K562 (cell line): Measurements from ENCODE around the gene BEST4. TPM values are rescaled to one million over a fixed set of nuclear protein-coding genes. Genes with fewer than 3 reads are reported as not detected.
A peak's percentile ranks its signal among the peaks of the same experiment; 100 is the strongest.

Experiments
- AFF4 ChIP-seq: sonication (generic); formaldehyde crosslinking; IDR thresholded peaks from 2 replicates; pipeline ENCODE4 v1.8.0; 2023; ENCODE audit warnings: mild to moderate bottlenecking, missing genetic modification reagents
- BCLAF1 ChIP-seq, 2 experiments: fragments of 450-650 bp in 1 of 2; IDR thresholded peaks; 2 replicates each; pipeline ENCODE4 v1.6.1; 2011 to 2017; ENCODE audit warnings: low read depth in 2 of 2, antibody characterized with exemption in 1 of 2, borderline replicate concordance in 1 of 2, low read length in 1 of 2, mild to moderate bottlenecking in 1 of 2, mixed read lengths in 1 of 2; ENCODE audit not compliant: control insufficient read depth in 1 of 2
- E2F4 ChIP-seq: sonication (generic); formaldehyde crosslinking; IDR thresholded peaks from 2 replicates; pipeline ENCODE4 v1.8.0; 2022; ENCODE audit warnings: mild to moderate bottlenecking, low read depth, missing genetic modification reagents
- MNT ChIP-seq, 2 experiments: fragments of 450-650 bp; conservative IDR thresholded peaks; 2 replicates each; pipeline ENCODE4 v1.6.1; 2017; ENCODE audit warnings: mild to moderate bottlenecking in 2 of 2, moderate library complexity in 2 of 2
- NUFIP1 ChIP-seq: fragments of 450-650 bp; IDR thresholded peaks from 2 replicates; pipeline ENCODE4 v1.6.1; 2018; ENCODE audit not compliant: partially characterized antibody
- PKNOX1 ChIP-seq: fragments of 450-650 bp; IDR thresholded peaks from 2 replicates; pipeline ENCODE4 v1.6.1; 2016
- POLR2H ChIP-seq: IDR thresholded peaks from 2 replicates; pipeline ENCODE4 v1.6.1; 2016; ENCODE audit warnings: missing genetic modification characterization, low read depth, mild to moderate bottlenecking, control low read depth, missing compliant biosample characterization, moderate library complexity
- RHOXF2B ChIP-seq: fragments of 250-450 bp; sonication (Bioruptor Pico); conservative IDR thresholded peaks from 2 replicates; pipeline ENCODE4 v1.5.1; 2021
- ZNF696 ChIP-seq: fragments of 250-450 bp; sonication (Bioruptor Pico); conservative IDR thresholded peaks from 2 replicates; pipeline ENCODE4 v1.4.0; 2020; ENCODE audit warnings: mild to moderate bottlenecking, moderate library complexity
- polyA plus RNA-seq, 8 experiments: library from polyadenylated mRNA; depleted of rRNA in 4 of 8; stranded (reverse) in 5 of 8; unstranded in 3 of 8; fragments of >200 nt; fragmentation: Nextera tagmentation in 2 of 8; fragmentation: Illumina TruSeq in 1 of 8; extraction: Ambion mirVana in 2 of 8; extraction: Trizol in 1 of 8; gene quantifications; 2 replicates each; pipeline versions ENCODE4 v1.2.1 to v1.2.3, GENCODE V29; 2011 to 2014; ENCODE audit warnings: inconsistent platforms in 1 of 8, missing spikeins in 1 of 8
- total RNA-seq, 7 experiments: library from RNA; depleted of rRNA in 6 of 7; stranded (reverse); fragments of >200 nt in 6 of 7; fragmentation: Illumina TruSeq in 2 of 7; extraction: Trizol in 2 of 7; gene quantifications; 2 replicates each; pipeline versions ENCODE4 v1.2.1 to v1.2.3, GENCODE V29; 2011 to 2021; ENCODE audit warnings: low replicate concordance in 1 of 7
- TF ChIP-seq, protein P1 (sequence below): fragments of 450-650 bp; IDR thresholded peaks from 2 replicates; pipeline ENCODE4 v1.6.1; 2016; ENCODE audit warnings: antibody characterized with exemption

The BEST4 gene
- total and polyA plus RNA-seq, 9 of the 15 experiments (the other 6 are each of a cell fraction or from before 2014, with no cell fraction given), result 0.07 to 0.11 TPM; not detected in 7

GRCh38 chr1:44739307-44740178, 48.4 kb downstream of the BEST4 start, which contains the start of gene KIF2C (continued):
- TF ChIP-seq BCLAF1 (IDR thresholded peaks at IDR 0.05; ENCODE audit: borderline replicate concordance in 1 of 2, control insufficient read depth in 1 of 2, low read depth in 2 of 2, low read length in 1 of 2) (peak in 1 of 2 experiments; percentile 63; a peak in 1 of 4 replicates), POLR2H (peak; percentile 97), PKNOX1 (peak; percentile 85), NUFIP1 (peak; percentile 77), RHOXF2B (CRISPR knock-in tag) (no peak), E2F4 (CRISPR knock-in tag) (peak; percentile 99), AFF4 (peak; percentile 22; the same call in 1 of the 2 replicates), ZNF696 (no peak), MNT (conservative IDR thresholded peaks at IDR 0.05) (peak; percentile 81 to 89; a peak in 3 of 4 replicates)
- TF ChIP-seq, protein P1, sequence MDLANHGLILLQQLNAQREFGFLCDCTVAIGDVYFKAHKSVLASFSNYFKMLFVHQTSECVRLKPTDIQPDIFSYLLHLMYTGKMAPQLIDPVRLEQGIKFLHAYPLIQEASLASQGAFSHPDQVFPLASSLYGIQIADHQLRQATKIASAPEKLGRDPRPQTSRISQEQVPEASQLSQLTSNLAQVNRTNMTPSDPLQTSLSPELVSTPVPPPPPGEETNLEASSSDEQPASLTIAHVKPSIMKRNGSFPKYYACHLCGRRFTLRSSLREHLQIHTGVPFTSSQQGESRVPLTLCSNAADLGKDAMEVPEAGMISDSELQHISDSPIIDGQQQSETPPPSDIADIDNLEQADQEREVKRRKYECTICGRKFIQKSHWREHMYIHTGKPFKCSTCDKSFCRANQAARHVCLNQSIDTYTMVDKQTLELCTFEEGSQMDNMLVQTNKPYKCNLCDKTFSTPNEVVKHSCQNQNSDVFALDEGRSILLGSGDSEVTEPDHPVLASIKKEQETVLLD, result peak; percentile 98
